HG02938 (cell line): ENCODE measurements around the gene NGEF.

Source experiments
- ATAC-seq: cut with Tn5 transposase; IDR thresholded peaks from one replicate; pipeline ENCODE4 v1.9.1; 2021; ENCODE audit warnings: mild to moderate bottlenecking, moderate library complexity; ENCODE audit not compliant: unreplicated experiment

Gene NGEF

DNA sequence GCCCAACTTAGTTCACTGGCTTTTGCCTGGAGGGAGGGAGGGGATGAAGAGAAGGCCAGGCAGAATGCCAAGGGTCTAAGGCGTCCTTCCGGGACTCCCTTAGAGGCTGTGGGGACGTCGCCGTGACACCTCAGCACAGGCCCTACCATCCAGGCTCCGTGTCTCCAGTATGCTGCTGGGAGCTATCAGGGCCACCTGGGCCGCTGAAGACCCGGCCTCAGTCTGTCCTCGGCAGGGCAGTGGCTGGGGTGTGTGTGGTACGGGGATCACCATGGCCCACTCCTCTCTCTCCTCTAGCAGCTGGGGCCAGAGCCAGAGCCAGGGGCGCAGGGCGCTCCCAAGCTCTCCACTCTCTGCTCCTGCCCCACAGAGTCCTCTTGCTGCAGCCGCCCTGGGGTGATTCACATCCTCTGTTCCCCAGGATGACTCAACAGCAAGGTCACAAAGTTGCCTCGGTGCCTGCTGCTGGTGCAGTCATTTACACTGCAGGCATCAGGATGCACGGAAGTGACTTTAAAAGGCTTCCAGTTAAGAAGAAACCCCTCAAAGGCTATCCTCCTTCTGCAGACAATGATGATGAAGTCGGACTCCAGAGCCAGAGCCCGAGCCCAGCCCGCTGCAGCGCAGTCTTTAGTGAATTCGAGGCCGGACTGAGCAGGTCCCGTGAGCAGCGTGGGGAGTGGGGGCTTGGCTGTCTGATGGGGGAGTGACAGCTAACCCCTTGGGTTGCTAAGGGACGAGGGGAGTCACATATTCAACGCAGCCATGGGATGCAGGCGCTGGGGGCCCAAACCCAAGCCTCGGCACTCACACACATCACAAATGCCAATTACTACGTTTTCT lies 111.1 kb downstream of the NGEF start:
- ATAC-seq, result no peak

DNA sequence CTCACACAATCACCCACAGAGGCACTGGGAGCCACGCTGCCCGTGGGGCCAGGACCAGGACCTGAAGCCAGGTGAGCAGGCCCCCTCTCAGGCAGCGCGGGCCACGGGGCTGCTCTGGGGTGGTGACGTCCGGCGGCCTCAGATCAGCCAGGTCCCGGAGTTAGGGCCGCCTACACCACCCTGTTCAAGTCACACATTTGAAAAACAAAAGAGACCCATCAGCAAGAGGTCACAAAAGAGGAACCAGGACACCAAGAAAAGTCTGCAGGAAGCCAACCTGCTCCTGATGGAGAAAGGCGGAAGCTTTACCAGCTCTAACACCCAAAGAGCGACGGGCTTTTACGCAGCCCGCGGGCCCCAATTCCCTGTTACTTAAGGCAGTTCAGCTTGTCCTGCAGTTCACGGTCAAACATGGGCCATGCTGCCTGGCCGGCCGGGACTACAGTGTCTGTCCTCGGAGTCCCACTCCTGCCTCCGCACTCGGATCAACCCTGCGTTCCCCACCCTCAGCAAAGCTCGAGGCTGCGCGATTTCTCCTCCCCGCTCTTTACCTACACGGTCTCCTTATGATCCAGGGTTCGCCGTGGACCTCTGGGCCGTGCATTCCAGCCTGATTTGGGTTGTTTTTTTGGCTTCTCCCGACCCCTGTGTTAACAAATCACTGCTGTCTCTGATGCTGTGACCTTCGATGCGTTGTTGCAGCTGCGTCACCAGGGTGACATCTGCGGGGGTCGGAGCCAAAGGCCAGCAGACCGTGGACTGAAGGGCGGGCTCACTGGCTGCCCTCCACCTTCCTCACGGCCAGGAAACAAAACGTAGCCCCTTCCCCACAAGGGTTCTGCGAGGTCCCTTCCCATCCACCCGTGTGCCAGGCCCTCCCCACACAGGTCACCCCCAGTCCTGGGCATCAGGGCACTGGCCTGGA lies 112.0 kb downstream of the NGEF start:
- no peak for ATAC-seq

DNA sequence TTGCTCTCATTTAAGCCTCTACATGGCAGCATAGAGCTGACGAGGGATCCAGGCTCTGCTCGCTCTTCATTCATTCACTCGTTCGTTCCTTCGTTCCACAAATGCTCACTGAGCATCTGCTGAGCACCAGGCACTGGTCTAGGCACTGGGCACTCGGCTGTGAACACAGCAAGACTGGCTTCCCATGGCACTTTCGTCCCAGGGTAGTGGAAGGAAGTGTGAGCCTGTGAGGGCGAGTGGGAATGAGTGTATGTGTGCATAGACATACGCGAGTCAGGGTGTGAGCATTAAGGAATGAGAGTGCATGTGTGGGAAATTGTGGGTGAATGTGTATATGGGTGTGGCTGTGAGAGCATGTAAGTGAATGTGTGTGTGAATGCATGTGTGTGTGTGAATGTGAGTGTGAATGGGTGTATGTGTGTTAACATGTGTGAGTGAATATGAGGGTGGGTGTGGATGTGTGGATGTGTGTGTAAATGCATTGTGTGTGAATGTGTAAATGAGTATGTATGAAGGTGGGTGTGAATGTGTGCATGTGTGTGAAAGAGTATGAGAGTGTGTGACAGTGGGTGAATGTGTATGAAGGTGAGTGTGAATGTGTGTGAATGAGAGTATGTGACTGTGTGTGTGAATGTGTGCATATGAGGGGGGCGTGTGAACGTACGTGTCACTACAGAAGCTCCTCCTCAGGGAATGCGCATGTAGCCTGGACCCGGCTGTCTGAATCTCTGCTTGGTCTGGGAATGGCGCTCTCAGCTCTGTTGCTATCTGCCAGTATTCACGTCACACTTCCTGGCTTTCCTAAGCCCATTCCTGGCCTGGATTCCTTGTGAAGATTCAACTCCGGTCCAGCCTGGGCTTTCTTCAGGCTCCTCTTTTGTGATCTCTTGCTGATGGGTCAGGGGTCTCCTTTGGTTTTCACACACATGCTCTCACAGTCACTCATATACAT lies 114.2 kb downstream of the NGEF start:
- no peak for ATAC-seq

DNA sequence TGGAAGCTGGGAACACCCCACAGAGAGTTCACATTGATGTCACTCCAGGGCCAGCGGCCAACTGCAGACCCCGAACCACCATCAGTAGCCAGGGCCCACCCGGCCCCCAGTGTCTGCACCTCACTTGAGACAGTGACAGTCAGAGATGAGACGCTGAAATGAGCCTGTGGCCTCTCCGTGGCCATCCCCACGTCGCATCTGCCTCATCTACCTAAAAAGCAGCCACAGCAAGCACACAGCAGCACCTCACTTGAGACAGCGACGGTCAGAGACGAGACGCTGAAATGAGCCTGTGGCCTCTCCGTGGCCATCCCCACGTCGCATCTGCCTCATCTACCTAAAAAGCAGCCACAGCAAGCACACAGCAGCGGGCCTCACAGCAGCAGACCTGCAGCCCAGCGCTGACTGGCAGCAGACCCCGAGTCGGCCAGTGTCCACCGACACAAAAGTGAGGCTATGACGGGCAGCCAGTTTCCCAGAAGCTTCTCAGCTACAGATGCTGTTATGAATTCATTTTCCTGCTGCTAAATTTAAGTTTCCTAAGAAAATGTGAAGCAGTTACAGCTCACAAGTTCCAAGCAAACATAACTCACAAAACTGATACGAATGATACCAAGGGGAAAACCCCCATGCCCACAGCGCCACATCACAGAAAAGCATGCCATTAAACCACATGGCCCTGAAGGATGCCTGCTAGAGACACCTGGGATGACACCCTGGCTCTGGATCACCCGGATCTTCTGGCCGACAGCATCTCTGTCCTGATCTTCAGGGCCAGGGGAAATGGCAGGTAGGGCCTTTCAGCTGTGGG lies 115.3 kb downstream of the NGEF start:
- ATAC-seq, result no peak

DNA sequence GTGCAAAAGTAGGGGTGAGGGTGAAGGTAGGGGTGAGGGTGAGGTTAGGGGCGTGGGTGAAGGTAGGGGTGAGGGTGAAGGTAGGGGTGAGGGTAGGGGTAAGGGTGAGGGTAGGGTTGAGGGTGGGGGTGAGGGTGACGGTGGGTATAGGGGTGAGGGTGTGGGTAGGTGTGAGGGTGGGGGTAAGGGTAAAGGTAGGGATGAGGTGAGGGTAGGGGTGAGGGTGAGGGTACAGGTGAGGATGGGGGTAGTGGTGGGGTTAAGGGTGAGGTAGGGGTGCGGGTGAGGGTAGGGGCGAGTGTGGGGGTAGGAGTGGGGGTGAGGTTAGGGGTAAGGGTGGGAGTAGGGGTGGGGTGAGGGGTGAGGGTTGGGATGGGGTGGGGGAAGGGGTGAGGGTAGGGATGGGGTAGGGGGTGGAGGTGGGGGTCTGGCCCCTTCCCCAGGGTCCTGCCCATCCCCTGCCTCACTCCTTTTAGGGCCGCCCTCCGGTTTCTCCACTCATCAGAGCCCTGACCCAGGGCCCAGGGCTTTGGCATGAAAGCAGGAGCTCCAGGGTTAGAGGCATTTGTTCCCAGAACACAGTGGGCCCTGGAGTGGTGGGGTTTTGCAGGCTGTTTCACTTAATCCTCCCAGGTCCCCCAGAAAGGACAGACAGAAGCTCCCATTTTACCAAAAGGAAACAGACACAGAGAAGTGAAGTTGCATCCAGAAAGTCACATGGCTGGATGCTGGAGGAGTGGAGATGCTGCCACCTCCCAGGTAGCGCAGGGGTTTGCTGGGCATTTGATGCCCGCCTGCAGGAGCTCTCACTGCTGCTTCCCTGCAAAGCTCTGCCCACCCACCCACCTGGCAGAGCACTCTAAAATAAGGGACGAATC lies 116.1 kb downstream of the NGEF start:
- ATAC-seq, result no peak

DNA sequence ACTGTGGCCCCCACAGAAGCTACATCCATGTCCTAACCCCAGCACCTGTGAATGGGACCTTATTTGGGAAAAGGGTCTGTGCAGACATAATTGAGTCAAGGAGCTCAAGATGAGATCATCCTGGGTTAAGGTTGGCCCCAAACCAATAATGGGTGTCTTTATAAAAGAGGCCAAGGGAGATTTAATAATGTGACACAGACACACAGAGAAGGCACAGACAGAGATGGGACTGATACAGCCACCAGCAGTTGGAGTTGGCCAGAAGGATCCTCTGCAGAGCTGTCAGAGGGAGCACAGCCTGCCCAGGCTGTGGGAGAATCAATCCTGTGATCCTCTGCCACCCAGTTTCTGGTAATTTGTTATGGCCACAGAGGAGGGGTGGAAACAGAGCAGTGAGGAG lies 116.9 kb downstream of the NGEF start:
- ATAC-seq, result no peak

DNA sequence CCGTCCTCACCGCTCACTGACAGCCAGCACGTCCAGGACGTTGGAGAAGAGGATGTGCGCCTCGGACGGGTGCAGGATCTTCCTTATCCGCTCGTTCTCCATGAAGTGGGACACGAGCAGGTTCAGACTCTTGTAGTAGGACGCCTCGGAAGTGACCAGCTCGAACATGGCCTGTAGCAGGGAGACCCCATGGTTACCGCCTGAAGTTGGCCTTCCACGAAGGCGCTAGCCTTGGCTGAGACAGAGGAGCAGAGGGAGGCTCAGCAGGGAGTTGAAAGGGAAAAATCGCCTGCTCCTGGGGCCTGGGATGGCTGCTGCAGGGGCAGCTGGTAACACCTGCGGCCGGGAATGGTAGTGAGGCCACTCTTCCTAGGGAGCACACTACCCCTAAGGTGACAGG lies 118.3 kb downstream of the NGEF start:
- no peak for ATAC-seq

DNA sequence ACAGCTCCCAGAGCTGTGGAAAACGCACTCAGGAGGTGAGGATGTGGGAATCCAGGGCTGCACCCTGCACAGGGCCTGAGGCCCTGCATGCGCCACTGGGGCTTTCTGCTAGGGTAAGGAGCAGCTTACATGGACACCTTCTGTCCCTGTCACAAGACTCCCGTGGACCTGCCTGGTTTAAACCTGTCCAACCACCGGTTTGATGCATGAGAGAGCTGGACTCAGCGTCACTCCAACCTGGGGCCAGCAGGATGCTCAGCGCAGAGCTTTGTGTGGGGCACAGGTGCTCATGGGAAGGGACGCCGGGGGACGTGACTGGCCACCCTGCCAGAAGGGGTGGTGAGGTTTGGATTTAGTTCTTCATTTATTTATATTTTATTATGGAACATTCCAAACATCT lies 118.8 kb downstream of the NGEF start:
- ATAC-seq, result no peak

DNA sequence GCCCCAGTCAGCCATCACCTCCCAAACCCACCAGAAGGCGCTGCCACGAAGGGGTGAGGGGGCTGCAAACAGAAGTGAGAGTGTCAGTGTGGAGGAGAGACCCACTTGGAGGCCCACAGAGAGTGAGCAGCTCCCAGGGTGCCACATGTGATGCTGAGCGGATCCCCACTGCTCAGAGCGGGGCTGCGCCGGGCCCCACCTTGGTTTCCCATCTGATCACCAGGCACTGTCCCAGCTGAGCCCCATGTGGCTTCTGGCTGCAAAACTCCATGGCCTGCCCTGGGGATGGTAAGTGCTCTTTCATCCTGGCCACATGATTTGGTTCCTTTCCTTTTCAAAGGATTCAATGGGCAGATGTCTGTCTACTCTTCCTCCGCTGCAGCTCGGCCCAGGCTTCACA lies 119.2 kb downstream of the NGEF start:
- no peak for ATAC-seq

DNA sequence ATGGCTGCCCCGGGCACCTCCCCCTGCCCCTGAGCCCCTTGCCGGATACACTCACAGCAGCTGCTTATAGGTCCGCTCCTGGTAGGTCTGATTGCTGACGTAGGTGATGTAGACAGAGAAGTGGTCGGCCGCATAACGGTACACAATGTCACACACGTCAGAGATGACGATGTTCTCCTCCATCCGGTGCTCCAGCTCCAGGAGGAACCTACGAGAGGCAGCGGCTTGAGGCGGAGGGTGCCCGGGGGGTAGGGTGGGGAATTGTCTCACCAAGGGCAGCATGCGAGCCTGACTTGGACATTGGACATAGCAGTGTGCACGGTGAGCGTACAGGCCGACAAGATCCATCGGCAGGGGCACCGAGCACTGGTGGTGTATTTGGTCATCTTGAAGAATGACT lies 120.2 kb downstream of the NGEF start:
- no peak for ATAC-seq

DNA sequence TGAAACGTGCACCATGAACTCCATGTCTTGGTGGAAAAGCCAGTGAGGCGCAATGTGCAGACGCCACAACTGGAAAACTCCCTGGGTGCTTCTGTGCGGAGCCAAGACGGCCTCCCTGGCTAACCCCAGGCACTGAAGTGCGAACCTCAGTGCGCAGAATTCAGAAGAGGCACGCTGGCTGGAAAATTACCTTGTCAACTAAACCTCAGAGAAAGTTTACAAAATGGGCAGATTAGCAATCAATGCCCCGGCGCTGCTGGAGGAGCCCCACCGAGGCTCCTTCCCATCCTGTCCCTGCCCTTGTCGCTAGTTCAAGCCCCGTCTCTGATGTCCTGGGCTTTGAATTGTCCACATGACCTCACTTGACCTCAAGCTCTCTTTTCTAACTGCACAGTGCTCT lies 120.8 kb downstream of the NGEF start:
- no peak for ATAC-seq

DNA sequence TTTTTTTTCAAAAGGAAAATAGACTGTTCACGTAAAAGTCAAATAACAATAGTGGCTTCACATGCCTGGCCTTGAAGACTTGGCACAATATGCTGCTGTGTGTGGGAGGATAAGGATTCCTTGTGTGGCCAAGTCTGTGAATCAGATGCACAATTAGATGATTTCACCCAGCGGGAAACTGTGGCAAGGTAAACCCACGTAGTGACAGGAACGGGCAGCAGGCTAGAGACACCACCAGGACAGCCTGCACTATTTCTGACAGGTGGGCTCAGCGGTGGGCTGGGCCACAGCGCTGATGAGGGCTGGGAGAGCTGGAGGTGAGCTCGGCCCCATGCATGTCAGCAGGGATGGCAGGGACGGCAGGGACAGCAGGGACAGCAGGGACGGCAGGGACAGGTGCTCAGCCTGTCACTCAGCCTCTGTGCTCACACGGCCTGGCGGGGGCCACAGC lies 121.4 kb downstream of the NGEF start:
- ATAC-seq, result no peak

DNA sequence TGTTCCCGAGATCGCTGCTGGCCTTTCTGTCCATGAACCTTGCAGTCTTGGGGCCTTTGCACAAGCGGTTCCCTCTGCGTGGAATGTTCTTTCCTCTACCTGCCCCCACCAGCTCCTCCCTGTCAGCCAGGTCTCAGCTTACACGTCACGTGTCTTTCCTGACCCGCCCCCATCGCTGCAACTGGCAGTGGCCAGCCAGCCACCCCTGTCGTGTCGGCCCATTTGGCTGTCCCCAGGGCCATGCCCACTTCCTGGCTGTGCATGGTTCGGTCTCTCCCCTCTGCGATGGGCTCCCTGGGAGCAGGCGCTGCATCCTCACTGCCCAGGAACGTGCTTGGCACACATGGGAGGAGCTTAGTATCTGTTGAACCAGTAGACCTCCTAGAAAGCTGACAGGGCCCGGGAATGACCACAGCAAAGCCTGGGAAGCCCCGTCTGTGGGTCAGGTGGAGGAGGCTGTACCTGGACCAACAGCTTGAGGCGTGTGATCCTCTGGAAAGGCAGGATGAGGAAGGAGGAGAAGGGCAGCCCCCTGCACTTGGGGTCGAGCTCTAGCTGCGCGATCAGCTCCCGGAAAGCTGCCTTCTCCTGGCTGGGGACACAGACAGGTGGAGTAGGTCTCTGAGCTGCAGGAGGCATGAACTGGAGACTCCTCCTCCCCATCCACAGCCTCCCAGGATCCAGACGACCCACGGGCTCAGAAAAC lies 122.0 kb downstream of the NGEF start:
- no peak for ATAC-seq

DNA sequence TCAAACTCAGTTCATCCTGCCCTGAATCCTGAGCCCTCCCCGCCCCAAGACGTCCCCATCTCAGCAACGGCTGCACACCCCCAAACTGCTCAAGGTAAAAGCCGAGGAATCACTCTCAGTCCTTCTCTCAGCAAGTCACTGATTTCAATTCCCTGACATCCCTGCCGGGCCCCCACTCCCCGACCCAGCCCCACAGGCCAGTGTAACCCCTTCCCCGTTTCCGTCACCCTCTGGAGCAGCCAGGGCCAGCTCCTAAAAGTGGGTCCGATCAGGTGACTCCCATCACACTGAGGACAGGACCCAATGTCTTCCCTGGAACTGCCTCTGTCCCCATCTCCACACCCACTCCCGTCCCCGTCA lies 122.5 kb downstream of the NGEF start:
- ATAC-seq, result no peak

DNA sequence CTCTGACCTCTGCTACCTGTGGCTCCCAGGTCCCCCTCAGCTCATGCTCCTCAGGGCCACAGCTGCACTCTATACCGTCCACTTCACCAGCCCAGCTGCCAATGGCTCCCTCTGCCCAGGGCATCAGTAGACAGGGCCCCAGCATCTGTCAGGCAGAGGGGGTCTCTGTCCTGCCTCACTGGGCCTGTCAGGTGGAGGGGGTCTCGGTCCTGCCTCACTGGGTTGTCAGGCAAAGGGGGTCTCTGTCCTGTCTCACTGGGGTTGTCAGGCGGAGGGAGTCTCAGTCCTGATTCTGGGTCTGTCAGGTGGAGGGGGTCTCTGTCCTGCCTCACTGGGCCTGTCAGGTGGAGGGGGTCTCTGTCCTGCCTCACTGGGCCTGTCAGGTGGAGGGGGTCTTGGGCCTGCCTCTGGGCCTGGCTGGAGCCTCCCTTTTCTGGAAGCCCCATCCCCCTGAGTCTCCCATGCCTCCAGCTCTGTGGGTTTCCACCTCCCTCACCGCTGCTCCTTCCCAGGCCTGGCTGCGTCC lies 123.1 kb downstream of the NGEF start:
- no peak for ATAC-seq

DNA sequence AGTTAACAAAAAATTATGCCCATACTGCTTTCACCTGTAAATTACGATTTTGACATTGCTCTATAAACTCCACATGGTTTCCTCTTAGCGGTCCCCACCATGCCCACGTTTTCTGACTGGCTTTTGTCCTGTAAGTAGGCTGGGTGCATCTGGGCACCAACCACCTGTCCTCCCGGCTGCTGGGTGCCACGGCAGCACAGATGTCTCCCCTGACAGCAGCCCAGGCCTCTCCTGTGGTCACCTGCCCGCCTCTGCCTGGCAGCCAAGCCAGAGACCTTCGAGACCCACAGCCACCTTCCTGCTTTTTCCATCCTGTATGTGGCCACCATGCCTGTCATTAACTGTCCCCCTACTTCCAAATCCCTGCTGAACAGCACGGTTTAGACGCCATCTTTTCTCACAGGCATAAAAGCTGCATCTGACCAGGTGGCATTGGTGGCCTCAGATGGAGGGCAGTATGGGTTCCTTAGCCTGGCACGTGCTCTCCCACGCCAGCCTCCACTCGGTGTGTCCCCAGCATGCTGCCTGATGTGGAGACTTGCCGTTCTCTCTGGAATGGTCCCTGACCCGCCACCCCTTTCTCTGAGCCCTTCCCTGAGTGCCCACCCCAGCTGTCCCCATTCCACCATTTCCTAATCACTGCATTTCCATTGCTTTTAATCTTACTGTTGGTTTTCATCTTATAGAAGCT lies 124.1 kb downstream of the NGEF start:
- ATAC-seq, result no peak

DNA sequence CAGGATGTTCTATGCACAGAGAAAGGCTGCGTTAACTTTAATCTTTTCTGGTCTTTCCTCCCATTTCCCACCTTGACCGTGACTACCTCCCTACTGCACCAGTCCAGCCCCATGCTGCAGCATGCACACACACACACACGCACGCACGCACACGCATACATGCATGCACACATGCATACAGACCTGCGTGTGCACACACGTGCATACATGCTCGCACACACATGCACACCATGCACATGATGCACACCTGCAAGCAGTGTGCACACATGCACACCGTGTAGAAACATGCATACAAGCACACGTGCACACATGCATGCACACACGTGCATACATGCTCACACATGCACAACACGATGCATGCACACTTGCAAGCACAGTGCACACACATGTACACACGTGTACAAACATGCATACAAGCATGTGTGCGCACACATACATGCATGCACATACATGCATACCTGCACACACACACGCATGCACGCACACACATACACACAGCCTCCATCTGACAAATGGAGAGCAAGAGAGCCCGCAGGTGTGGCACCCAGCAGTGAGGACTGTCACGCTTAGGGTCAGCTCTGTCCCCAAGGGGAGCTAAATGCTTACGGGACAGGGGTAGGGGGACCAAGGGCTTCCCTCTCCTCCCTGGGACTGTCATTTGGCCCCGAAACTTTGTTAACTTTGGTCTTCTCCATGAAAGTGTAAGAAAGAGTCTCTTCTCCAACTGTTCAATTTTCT lies 124.8 kb downstream of the NGEF start:
- ATAC-seq, result no peak
